Suprapubic skin (tissue), 3 donors: ENCODE data around the gene SLC24A4.

ENCODE experiments used
- CTCF ChIP-seq, 2 donors: fragments of 200-600 bp in 1 of 2; fragments of 450-650 bp in 1 of 2; sonication (generic) in 1 of 2; IDR thresholded peaks; one replicate each; pipeline ENCODE4 v1.5.1; 2016 to 2019; ENCODE audit warnings: antibody characterized with exemption in 2 of 2, mild to moderate bottlenecking in 1 of 2, moderate library complexity in 1 of 2
- POLR2A ChIP-seq, 2 donors: fragments of 450-650 bp; IDR thresholded peaks; one replicate each; pipeline ENCODE4 v1.6.1; 2017; ENCODE audit warnings: antibody characterized with exemption in 2 of 2, mild to moderate bottlenecking in 2 of 2, moderate library complexity in 2 of 2

- TF ChIP-seq POLR2A (IDR thresholded peaks at IDR 0.05) (no peak), CTCF (IDR thresholded peaks at IDR 0.05) (no peak)
These were observed 149.0 kb downstream of the SLC24A4 start for GRCh38 chr14:92471919-92472318.
